HG02588 (cell line): ENCODE results near the gene RNF31.
"Not testable (repeated sequence)": the region's sequence is repeated elsewhere in the genome, so short reads cannot be mapped to it uniquely, and the experiment has no call there.

ENCODE experiments used
- ATAC-seq: cut with Tn5 transposase; IDR thresholded peaks from one replicate; pipeline ENCODE4 v1.9.1; 2021; ENCODE audit warnings: mild to moderate bottlenecking, moderate library complexity; ENCODE audit not compliant: unreplicated experiment

The RNF31 gene

DNA sequence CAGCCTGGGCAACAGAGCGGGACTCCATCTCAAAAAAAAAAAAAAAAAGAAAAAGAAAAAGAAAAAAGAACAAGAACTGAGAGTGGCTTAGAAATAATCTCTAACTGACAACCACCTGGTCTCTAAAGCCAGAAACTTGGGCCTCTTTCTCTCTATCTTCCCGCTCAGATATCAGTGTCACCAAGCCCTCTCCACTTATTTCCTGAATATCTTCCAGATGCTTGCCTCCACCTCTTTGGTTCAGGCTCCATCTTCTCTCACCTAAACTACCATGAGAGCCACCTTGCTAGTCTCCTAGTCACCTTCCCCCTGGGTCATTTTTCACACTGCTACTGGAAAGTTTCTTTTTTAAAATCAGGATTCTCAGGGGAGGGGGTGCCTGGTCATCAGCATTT lies 49.8 kb downstream of the RNF31 start:
- no peak for ATAC-seq

DNA sequence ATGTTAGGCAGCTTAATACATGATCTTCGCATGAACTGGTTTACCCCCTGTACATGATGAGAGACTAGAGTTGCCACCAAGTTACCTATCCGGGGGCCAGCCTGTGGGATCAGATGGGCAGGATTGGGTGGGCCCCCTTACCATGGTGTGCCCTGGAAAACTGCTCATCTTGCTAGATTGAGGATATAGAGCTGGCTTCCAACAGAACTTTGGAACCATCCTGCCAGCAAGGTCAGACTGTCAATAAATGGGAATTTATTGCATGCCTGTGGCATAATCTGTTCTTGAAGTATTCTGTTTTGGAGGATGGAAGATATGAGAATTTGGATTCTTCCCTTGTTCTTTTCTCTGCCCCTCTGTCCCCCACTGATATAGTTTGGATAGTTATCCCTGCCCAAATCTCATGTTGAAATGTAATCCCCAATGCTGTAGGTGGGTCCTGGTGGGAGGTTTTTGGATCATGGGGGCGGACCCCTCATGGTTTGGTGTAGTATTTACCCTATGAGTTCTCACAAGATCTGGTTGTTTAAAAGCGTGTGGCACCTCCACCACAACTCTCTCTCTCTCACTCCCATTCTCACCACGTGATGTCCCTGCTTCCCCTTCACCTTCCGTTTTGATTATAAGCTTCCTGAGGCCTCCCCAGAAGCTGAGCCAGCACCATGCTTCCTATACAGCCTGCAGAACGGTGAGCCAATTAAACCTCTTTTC lies 51.7 kb downstream of the RNF31 start:
- ATAC-seq = no peak

DNA sequence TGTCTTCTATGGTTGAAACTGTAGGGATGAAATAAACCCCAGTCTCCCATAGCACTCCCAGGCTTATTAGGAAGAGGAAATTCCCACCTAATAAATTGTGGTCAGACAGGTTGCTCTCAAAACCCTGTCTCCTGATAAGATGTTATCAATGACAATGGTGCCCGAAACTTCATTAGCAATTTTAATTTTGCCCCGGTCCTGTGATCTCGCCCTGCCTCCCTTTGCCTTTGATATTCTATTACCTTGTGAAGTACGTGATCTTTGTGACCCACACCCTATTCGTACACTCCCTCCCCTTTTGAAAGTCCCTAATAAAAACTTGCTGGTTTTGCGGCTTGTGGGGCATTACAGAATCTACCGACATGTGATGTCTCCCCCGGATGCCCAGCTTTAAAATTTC lies 55.2 kb downstream of the RNF31 start:
- ATAC-seq = not testable (repeated sequence)

DNA sequence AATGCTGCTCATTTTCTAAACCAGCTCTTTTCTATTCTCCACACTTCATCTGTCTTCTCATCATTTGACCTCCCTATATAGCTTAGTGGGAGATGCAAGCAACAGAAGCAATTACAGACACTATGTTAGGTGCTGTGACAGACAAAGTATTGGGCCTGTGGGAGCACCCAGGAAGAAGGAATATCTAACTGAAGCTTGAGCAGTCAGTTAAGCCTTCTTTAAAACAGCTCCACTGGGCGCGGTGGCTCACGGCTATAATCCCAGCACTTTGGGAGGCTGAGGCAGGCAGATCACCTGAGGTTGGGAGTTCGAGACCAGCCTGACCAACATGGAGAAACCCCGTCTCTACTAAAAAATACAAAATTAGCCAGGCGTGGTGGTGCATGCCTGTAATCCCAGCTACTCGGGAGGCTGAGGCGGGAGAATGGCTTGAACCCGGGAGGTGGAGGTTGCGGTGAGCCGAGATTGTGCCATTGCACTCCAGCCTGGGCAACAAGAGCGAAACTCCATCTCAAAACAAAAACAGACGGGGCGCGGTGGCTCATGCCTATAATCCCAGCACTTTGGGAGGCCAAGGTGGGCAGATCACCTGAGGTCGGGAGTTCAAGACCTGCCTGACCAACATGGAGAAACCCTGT lies 56.1 kb downstream of the RNF31 start:
- not testable (repeated sequence) for ATAC-seq

DNA sequence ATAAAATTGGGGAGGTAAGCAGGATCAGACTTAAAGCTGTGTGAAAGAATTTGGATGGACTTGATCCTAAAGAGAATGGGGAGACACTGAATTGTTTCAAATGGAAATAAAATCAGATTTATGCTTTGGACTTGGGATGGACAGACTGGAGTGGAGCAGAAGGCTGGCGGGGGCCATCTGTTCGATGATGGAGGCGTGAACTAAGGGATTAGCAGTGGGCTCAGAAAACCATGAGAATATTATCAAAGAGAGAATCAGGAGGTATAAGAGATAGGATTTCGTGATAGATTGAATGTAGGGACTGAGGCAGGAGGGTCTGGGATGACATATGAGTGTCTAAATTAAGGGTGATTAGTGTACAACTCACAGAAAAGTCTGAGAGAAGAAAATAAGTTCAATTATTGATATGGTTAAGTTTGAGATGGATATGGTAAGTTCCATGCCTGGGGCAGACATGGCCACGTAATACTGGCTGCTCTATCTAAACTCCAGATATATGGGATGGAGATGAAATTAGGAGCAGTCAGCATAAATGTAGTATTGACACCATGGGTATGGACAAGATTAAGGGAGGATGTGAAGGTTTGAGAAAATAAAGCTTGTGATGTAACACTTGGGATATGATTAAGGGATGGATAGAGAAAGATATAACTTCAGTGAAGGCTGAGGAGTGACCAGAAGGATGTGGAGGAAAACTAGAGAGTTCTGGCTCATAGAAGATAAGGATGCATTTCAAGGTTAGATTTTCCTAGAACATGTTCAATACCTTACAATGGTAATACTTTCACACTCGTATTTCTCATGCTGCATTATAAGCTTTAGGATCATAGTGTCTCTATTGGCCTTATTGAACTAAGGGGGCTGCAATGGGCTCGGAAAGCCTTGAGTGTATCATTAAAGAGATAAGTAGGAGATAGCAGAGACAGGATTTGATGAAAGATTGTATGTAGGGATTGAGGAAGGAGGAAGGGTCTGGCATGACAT lies 57.2 kb downstream of the RNF31 start:
- no peak for ATAC-seq

DNA sequence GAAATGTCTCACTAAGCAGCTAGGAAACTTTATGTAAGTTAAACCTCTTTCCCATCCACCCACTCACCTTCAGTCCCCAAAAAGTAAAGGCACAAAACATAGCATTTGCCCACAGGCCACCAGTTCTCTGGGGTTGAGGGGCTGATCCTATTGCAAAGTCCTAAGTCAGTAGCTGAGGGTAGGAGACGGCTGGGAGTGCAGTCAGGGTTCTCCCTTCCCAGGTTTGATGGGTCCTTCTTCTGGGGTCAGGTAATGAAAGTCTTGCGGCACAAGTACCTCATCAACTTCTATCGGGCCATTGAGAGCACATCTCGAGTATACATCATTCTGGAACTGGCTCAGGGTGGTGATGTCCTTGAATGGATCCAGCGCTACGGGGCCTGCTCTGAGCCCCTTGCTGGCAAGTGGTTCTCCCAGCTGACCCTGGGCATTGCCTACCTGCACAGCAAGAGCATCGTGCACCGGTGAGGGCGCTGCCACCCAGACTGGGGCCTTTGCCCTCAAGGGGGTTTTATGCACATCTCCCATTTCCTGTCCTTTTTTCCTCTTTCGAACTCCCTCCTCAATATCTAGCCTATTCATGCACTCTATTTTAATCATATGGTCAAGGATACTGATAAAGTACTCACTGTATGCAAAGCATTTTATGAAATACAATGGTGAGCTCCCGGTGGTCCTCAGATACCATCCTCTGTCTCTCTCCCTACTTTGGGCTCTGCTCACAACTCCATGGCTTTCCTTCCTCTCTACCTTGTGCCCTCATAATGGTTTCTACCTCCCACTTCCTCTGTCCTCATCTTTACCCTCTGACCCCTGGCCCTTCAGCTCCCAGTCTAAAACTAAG lies 59.2 kb downstream of the RNF31 start:
- no peak for ATAC-seq

DNA sequence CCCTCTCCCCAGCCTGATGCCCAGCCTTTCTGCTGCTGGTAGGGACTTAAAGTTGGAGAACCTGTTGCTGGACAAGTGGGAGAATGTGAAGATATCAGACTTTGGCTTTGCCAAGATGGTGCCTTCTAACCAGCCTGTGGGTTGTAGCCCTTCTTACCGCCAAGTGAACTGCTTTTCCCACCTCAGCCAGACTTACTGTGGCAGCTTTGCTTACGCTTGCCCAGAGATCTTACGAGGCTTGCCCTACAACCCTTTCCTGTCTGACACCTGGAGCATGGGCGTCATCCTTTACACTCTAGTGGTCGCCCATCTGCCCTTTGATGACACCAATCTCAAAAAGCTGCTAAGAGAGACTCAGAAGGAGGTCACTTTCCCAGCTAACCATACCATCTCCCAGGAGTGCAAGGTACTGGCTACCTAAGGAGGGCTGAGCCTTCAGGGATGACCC lies 59.8 kb downstream of the RNF31 start:
- ATAC-seq = no peak

DNA sequence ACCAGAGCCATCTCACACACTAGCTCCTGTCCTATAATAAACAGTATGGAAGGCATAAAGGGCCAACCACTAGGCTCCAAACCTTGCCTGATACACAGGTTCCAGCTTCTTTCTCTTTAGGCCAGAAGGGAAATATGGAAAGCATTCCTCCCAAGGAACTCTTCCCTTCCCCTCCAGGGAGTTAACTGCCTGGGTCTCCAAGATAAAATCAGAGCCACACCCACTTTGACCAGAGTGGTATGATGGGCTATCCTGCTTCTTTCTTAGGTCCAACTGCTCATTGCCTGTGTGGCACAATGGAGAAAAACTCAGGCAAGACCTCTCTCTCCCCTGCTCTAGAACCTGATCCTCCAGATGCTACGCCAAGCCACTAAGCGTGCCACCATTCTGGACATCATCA lies 60.3 kb downstream of the RNF31 start:
- ATAC-seq = no peak
